Coronary artery (tissue), 2 donors: ENCODE data around the gene UGT8.

ENCODE experiments used
- DNase-seq: peaks from one replicate; pipeline ENCODE4 v3.0.0-alpha.2; 2017; ENCODE audit warnings: low spot score
- H3K27ac ChIP-seq, 2 donors: fragments of 200-600 bp; sonication (generic); one replicate each; pipeline ENCODE4 v1.5.1; 2016 to 2019
- H3K4me3 ChIP-seq: fragments of 200-600 bp; sonication (generic); 2 replicates; pipeline ENCODE4 v1.5.1; 2016; ENCODE audit warnings: mild to moderate bottlenecking, moderate library complexity
- CTCF ChIP-seq: fragments of 200-600 bp; sonication (generic); IDR thresholded peaks from one replicate; pipeline ENCODE4 v1.5.1; 2019; ENCODE audit warnings: antibody characterized with exemption

Gene UGT8

GRCh38 chr4:114701491-114701890 lies 102.9 kb downstream of the UGT8 start:
- no peak overlapping the region for H3K4me3 ChIP-seq
- H3K27ac ChIP-seq, result no peak overlapping the region
- no peak for TF ChIP-seq CTCF
- no peak for DNase-seq

GRCh38 chr4:114717432-114717831 lies 118.8 kb downstream of the UGT8 start:
- TF ChIP-seq CTCF, result no peak
- H3K4me3 ChIP-seq, result no peak overlapping the region
- DNase-seq, result no peak
- no peak overlapping the region for H3K27ac ChIP-seq

DNA sequence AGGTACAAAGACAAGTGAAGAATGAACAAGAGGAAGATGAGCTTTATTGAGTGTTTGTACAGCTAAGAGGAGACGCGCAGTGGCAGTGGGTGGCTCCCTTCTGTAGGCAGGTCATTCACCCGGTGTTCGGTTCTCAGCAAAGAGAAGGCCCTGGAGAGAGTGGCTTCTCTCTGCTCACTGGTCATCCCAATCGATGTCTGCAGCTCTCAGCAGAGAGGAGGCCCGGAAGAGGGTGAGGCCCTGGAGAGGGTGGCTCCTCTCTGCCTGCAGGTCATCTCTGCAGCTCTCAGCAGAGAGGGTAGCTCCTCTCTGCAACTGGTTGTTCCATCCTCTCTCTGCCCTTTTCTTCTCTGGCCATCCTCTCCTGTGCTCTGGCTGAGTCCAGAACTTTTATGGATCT lies 126.5 kb downstream of the UGT8 start:
- Histone ChIP-seq H3K27ac (no peak overlapping the region), H3K4me3 (no peak overlapping the region)
- DNase-seq, result no peak
- TF ChIP-seq CTCF, result no peak

DNA sequence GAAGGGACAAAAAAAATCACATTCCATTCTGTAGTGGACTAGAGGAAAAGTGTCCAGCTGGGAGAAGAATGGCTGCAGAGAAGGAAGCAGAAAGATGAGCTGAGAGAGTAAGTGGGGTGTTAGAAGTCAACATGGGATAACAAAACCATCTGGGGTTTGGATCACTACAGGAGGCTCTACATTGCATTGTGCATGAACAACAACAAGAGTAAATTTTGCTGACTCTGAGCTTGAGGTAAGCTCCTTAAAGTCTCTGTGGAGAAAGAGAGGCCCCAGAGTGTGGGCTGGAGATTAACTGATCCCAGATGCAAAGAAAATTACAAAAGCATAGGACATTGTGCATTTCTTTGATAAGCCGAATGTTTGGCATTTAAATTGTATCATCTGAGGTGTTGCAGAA lies 128.9 kb downstream of the UGT8 start:
- no peak overlapping the region for H3K27ac ChIP-seq
- no peak overlapping the region for H3K4me3 ChIP-seq
- no peak for DNase-seq
- no peak for TF ChIP-seq CTCF
